NCI-H146 (cell line): Measurements from ENCODE around the gene BMS1.
"Not testable (repeated sequence)": the region's sequence is repeated elsewhere in the genome, so short reads cannot be mapped to it uniquely, and the experiment has no call there.

ENCODE experiments used
- DNase-seq: peaks from one replicate; lab custom pipeline; 2025; lab: John Stamatoyannopoulos, UW

BMS1 gene

GRCh38 chr10:42782446-42783180 lies at the start of gene BMS1:
TSS of gene BMS1 (plus strand) at chr10:42782795. CDS start at chr10:42784395, 1,600 bp downstream.
- DNase-seq = peak; percentile 93

- no peak for DNase-seq
Measured at GRCh38 chr10:42734536-42734935, 48.1 kb upstream of the BMS1 start.

- no peak for DNase-seq
Measured at GRCh38 chr10:42738679-42739078, 43.9 kb upstream of the BMS1 start.

DNA sequence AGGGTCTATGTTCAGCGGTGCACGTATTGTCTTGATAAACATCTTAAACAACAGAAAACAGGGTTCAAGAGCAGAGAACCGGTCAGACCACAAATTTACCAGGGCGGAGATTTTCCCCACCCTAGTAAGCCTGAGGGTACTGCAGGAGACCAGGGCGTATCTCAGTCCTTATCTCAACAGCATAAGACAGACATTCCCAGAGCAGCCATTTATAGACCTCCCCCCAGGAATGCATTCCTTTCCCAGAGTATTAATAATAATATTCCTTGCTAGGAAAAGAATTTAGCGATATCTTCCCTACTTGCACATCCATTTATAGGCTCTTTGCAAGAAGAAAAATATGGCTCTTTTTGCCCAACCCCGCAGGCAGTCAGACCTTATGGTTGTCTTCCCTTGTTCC lies 41.1 kb upstream of the BMS1 start:
- not testable (repeated sequence) for DNase-seq

GRCh38 chr10:42743697-42744096 lies 38.9 kb upstream of the BMS1 start:
- no peak for DNase-seq

DNA sequence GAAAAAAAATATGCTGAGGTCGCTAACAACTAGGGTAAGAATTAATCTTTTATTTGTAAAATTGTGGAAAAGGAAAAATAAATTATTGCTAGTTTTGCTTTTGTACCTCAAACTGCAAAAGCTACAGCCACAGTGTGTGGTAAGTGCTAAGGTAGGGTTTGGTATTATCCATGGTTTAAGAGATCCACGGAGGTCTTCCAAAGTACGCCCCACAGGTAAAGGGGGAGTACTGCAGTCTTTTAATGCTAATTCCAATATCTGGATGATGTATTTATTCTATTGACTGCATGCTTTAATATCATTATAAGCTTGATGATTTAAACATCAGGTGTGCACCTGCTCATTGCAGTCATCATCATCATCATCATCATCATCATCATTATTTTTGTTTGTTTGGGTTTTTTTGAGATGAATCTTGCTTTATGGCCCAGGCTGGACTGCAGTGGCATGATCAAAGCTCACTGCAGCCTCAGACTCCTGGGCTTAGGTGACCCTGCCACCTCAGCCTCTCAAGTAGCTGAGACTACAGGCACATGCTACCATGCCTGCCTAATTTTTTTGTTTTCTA lies 38.4 kb upstream of the BMS1 start:
- DNase-seq = no peak

- DNase-seq = peak; percentile 70
Measured at GRCh38 chr10:42753126-42753506, 29.5 kb upstream of the BMS1 start.

GRCh38 chr10:42753507-42754154 lies 29.0 kb upstream of the BMS1 start:
- no peak for DNase-seq

GRCh38 chr10:42754155-42755027 lies 28.2 kb upstream of the BMS1 start:
- peak; percentile 39 for DNase-seq

GRCh38 chr10:42755028-42755451 lies 27.6 kb upstream of the BMS1 start:
- no peak for DNase-seq

- DNase-seq = no peak
Measured at GRCh38 chr10:42755556-42756093, 27.0 kb upstream of the BMS1 start.

GRCh38 chr10:42767906-42768305 lies 14.7 kb upstream of the BMS1 start:
- no peak for DNase-seq

- no peak for DNase-seq
Measured at GRCh38 chr10:42768581-42769152, 13.9 kb upstream of the BMS1 start.

DNA sequence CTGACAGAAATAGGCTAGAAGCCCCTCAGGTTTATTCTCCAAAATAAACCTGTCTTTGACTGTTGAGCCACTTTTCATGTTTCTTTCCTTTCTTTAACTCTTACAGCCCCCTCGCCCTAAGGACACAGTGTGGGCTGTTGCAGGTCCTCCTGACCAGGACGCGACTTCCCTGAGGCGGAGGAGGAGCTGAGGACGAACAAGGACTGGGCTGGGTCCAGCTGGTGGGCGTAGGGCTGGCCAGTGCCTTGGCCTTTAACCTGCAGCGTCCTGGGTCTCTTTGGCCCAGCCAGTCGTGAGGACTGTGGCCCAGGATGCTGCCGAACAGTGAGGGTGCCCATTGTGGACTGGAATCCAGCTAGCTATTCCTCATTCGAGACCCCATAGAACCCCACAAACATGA lies 13.4 kb upstream of the BMS1 start:
- DNase-seq = no peak

DNA sequence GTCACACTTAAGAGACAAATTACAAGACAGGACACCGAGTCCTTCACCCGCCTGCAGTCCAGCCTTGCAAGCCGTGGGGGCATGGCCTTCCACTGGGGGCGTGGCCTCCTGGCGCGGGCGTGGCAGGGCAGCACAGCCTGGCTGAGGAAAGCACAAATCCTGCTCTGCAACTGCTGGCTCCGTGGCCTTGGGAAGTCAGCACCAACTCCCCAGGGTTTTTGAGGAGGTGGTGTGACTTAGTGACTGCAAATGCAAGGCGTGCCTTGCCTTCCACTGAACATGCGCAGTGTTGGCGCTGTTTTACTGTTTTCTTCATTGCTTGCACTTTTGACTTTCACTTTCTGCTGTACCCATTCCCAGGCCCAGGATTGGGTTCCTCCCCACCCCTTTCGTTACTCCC lies 12.9 kb upstream of the BMS1 start:
- no peak for DNase-seq

DNA sequence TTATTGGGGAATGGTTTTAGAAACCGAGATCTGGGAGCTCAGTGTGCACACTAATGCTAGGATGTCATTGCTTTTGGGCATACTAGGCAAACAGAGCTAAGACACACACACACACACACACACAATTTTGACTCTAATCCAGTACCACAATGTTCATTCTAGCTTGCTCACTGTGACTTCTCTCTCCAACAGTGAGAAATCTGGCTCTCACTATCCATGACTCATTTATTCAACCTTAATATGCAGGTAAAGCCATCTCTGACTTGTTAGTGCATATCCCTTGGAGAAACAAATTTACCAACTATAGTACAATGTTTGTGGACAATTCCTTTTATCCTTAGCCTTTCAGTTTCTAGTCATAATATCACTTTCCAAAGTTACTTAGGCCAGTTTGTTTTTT lies 5.9 kb upstream of the BMS1 start:
- DNase-seq = no peak

- no peak for DNase-seq
Measured at GRCh38 chr10:42780456-42780855, 2.1 kb upstream of the BMS1 start.

DNA sequence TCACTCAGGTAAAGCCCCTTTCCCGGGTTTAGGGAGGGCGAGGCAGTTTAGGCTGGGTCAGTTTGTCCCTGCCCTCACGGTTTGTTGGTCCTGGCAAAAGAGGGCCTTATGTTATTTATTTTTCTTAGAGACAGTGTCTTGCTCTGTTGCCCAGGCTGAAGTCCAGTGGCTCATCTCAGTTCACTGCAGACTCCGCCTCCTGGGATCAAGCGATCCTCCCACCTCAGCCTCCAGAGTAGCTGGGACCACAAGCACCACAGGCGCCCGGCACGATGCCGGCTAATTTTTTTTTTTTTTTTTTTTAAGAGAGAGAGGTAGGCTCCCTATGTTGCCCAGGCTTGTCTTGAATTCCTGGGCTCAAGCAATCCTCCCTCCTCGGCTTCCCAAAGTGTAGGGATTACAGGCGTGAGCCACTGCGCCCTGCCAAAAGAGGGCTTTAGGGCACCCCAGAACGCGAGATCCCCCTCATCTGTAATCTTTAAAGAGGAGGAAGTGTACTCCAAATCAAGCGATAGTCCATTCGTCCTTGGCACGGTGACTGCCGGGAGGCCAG lies 626 bp upstream of the BMS1 start:
- peak; percentile 48 for DNase-seq

DNA sequence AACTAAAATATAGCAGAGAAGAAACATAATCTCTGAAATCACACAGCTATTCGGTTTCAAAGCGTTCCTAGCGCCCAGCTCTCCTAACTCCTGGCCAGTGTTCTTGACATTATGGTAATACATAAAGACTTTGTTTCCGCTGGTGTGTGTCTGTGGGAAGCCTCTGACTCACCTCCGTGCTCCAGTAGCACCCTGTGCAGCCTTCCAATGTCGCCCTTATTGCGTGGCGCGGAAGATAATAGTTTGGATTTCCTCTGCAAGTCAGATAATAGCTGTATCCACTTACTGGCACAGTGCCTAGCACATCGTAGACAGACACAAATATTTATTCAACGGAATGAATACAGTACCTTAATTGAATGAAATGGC lies 570 bp downstream of the BMS1 start:
- DNase-seq = peak; percentile 85

- no peak for DNase-seq
Measured at GRCh38 chr10:42785759-42786158, 3.2 kb downstream of the BMS1 start.

- DNase-seq = no peak
Measured at GRCh38 chr10:42790835-42791234, 8.2 kb downstream of the BMS1 start.

- no peak for DNase-seq
Measured at GRCh38 chr10:42795701-42796100, 13.1 kb downstream of the BMS1 start.
